Nephron progenitor cell (in vitro differentiated cells): ENCODE data around the gene EPHB1.

Source experiments
- DNase-seq: peaks from one replicate; pipeline ENCODE4 v3.0.0; 2021
- H3K27ac Mint-ChIP-seq: 2 replicates; pipeline ENCODE4 v1.8.0; 2021; ENCODE audit warnings: mild to moderate bottlenecking, moderate library complexity, mixed read lengths
- H3K27me3 Mint-ChIP-seq: 2 replicates; pipeline ENCODE4 v1.8.0; 2021; ENCODE audit warnings: mild to moderate bottlenecking, low read depth, mixed read lengths; ENCODE audit not compliant: poor library complexity
- H3K36me3 Mint-ChIP-seq: 2 replicates; pipeline ENCODE4 v1.8.0; 2021; ENCODE audit warnings: low read depth, mixed read lengths
- H3K4me1 Mint-ChIP-seq: 2 replicates; pipeline ENCODE4 v1.8.0; 2021; ENCODE audit warnings: mixed read lengths
- H3K4me3 Mint-ChIP-seq: 2 replicates; pipeline ENCODE4 v1.8.0; 2021; ENCODE audit warnings: mild to moderate bottlenecking, moderate library complexity, mixed read lengths
- H3K9me3 Mint-ChIP-seq: 2 replicates; pipeline ENCODE4 v1.8.0; 2021; ENCODE audit warnings: mild to moderate bottlenecking, moderate library complexity, mixed read lengths
- CTCF ChIP-seq: fragments of 200-600 bp; sonication (generic); IDR thresholded peaks from 2 replicates; pipeline ENCODE4 v1.5.0; 2021; ENCODE audit warnings: antibody characterized with exemption

The EPHB1 gene

GRCh38 chr3:135267487-135267886 is 472.4 kb downstream of the EPHB1 start:
- H3K27me3 Mint-ChIP-seq, result peaks cover 9% of the 10 kb centered on the region
- no peaks in the 10 kb centered on the region for H3K9me3 Mint-ChIP-seq
- H3K4me3 Mint-ChIP-seq, result no peak overlapping the region
- H3K27ac Mint-ChIP-seq, result no peak overlapping the region
- peaks cover 21% of the 10 kb centered on the region for H3K4me1 Mint-ChIP-seq
- no peaks in the 10 kb centered on the region for H3K36me3 Mint-ChIP-seq
- TF ChIP-seq CTCF, result no peak
- no peak for DNase-seq

DNA sequence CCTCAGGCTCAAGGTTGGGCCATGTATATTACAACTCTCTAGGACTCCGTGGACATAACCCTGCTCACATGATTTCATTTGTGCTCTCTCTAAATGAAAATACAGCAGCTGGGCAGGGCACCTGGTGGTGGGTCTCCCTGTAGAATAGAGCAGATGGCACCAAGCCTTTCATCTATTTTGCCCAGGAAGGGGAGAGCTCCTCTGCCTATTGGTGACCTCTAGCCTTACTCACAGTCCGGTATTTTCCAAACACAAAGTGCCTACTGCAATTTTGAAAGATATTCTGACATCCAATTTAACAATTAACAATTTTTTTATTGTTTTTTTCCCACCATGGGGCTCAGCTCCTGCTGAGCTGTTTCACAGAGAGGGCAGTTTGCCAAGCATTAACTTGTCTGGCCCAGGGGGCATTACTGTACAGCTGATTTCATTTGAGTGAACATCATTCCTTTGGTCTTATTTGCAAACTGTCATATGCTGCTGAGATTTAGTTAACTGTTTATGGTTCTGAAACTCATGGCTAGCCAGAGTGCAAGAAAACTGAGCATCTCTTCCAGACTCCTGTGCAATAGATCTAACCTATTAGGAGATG is 474.0 kb downstream of the EPHB1 start:
- Mint-ChIP-seq H3K27me3 (peaks cover 11% of the 10 kb centered on the region), H3K27ac (no peak overlapping the region), H3K9me3 (no peaks in the 10 kb centered on the region), H3K36me3 (no peaks in the 10 kb centered on the region), H3K4me1 (peaks cover 26% of the 10 kb centered on the region), H3K4me3 (no peak overlapping the region)
- DNase-seq, result no peak
- TF ChIP-seq CTCF, result no peak

DNA sequence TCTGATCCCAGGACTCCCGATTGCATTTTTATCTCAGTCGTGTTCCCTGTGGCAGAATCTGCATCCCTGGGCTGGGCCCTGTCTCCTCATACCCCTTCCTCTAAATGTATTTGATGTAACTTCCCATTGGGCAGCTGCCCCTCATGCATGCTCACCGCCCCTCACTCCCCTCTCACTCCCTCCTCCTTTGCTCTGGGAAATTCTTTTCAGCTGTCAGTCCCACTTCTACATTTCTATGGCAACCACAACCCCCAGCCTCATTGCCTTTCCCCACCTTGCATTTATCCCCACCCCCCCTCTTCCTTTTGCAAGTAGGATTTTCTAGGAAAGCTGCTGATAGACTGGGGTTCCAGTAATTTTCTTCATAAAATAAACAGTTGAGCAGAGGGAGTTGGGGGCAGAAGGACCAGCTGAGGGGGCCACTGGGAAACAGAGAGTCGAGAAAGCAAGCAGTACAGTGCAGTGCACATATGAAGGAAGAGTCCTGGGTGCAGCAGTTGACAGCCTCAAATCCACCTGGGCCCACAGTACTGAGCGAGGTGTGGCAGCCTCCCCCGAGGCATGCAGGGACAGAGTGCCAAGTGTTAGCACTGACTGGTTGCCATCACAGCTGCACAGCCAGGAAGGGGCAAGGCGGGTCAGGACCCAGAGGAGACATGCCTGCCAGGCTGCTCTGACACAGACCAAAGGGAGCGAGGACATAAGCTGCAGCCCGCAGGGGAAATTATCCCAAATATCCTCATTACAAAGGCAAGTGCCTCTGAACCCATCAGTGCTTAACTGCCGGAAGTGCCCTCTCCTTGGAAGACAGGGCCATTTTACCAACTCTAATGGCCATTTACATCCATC is 476.3 kb downstream of the EPHB1 start:
- H3K4me3 Mint-ChIP-seq, result no peak overlapping the region

DNA sequence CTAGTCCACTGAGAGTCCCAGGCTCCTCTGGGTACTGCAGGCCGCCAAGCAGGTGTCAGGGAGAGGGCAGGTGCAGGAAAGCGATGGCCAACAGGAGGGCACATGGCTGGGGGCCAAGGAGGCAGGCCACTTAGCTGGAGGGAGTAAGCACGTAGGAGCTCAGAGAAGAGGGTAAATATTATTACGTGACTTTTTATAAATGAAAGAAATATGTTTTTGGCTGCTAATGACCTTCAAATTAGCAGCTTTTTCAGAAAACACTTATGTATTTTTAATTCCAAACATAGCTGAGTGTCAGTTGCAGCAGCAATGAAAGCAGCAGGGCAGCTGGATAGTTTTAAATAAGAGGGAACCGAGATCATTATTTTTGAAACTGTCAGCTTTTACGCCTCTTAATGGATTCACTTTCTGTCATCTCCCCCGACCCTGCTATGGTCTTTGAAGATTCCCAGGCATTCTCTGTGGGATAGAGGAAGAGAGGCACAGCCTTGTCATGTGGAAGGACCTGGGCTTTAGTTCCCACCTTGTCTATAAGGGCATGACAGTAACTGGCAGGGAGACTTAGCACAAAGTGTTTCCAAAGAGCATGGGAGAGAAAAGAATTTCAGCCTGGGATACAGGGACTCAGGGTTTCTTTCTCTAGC is 477.1 kb downstream of the EPHB1 start:
- Mint-ChIP-seq H3K36me3 (no peaks in the 10 kb centered on the region), H3K9me3 (no peaks in the 10 kb centered on the region), H3K4me1 (peaks cover 26% of the 10 kb centered on the region), H3K27ac (no peak overlapping the region), H3K27me3 (peaks cover 4% of the 10 kb centered on the region), H3K4me3 (no peak overlapping the region)
- DNase-seq, result no peak
- no peak for TF ChIP-seq CTCF

More for the DNA sequence above, 476.3 kb downstream of the EPHB1 start:
- Mint-ChIP-seq H3K27ac (no peak overlapping the region), H3K36me3 (no peaks in the 10 kb centered on the region), H3K27me3 (peaks cover 8% of the 10 kb centered on the region), H3K4me1 (peaks cover 26% of the 10 kb centered on the region), H3K9me3 (no peaks in the 10 kb centered on the region)
- no peak for DNase-seq
- TF ChIP-seq CTCF, result no peak

- H3K27ac Mint-ChIP-seq, result no peak overlapping the region
- H3K9me3 Mint-ChIP-seq, result peaks cover 20% of the 10 kb centered on the region
- no peak for DNase-seq
- no peak for TF ChIP-seq CTCF
- peaks cover 4% of the 10 kb centered on the region for H3K27me3 Mint-ChIP-seq
- peaks cover 16% of the 10 kb centered on the region for H3K4me1 Mint-ChIP-seq
- no peak overlapping the region for H3K4me3 Mint-ChIP-seq
- H3K36me3 Mint-ChIP-seq, result peaks cover 7% of the 10 kb centered on the region
Observed at GRCh38 chr3:135292162-135292561, 497.1 kb downstream of the EPHB1 start.
